Endodermal cell (in vitro differentiated cells): ENCODE data around the gene MVD. TPM values are rescaled to one million over a fixed set of nuclear protein-coding genes. Genes with fewer than 3 reads are reported as not detected.

ENCODE experiments used
- DNase-seq: peaks from one replicate; pipeline ENCODE4 v3.0.0-alpha.2; 2017
- H3K27ac ChIP-seq: 2 replicates; pipeline ENCODE4 v1.5.1; 2013; ENCODE audit warnings: mild to moderate bottlenecking, low read depth, low read length, moderate library complexity
- H3K27me3 ChIP-seq: 2 replicates; pipeline ENCODE4 v1.6.1; 2013; ENCODE audit warnings: mild to moderate bottlenecking, low read length, moderate library complexity; ENCODE audit not compliant: insufficient read depth, control insufficient read depth, poor library complexity, severe bottlenecking
- H3K36me3 ChIP-seq: 2 replicates; pipeline ENCODE4 v1.7.0; 2013; ENCODE audit warnings: mild to moderate bottlenecking, low read length, moderate library complexity; ENCODE audit not compliant: control insufficient read depth, insufficient read depth
- H3K4me1 ChIP-seq: one replicate; pipeline ENCODE4 v1.7.0; 2013; ENCODE audit warnings: low read length; ENCODE audit not compliant: control insufficient read depth, insufficient read depth
- H3K4me3 ChIP-seq: 2 replicates; pipeline ENCODE4 v1.5.1; 2013; ENCODE audit warnings: mild to moderate bottlenecking, low read length, moderate library complexity
- H3K9ac ChIP-seq: 2 replicates; pipeline ENCODE4 v1.6.1; 2013; ENCODE audit warnings: mild to moderate bottlenecking, low read length, moderate library complexity; ENCODE audit not compliant: poor library complexity, severe bottlenecking; ENCODE audit errors: extremely low read depth
- H3K9me3 ChIP-seq: 2 replicates; pipeline ENCODE4 v1.6.1; 2013; ENCODE audit warnings: mild to moderate bottlenecking, low read length, moderate library complexity; ENCODE audit not compliant: control insufficient read depth
- H3K27ac Mint-ChIP-seq: 2 replicates; pipeline ENCODE4 v1.8.0; 2020; ENCODE audit warnings: mixed read lengths
- H3K27me3 Mint-ChIP-seq: 2 replicates; pipeline ENCODE4 v1.8.0; 2021; ENCODE audit warnings: mild to moderate bottlenecking, mixed read lengths; ENCODE audit not compliant: insufficient read depth
- H3K36me3 Mint-ChIP-seq: 2 replicates; pipeline ENCODE4 v1.8.0; 2020; ENCODE audit warnings: low read depth, mixed read lengths
- H3K4me1 Mint-ChIP-seq: 2 replicates; pipeline ENCODE4 v1.8.0; 2020; ENCODE audit warnings: mixed read lengths
- H3K4me3 Mint-ChIP-seq: 2 replicates; pipeline ENCODE4 v1.8.0; 2020; ENCODE audit warnings: mild to moderate bottlenecking, moderate library complexity, mixed read lengths
- H3K9me3 Mint-ChIP-seq: 2 replicates; pipeline ENCODE4 v1.8.0; 2020; ENCODE audit warnings: mild to moderate bottlenecking, mixed read lengths
- WGBS, 2 experiments: methylation state at CpG; one replicate each; pipeline versions ENCODE4 v1.1.5 to v1.1.7; 2013; ENCODE audit warnings: missing lambda C conversion rate in 2 of 2, mixed read lengths in 1 of 2; ENCODE audit not compliant: insufficient coverage in 1 of 2, insufficient read length in 1 of 2; 5-methylcytosine and 5-hydroxymethylcytosine counted together
- total RNA-seq, 2 donors: library from RNA; stranded (reverse); fragmentation: NEBNext Ultra II Directional in 1 of 2; extraction: Animal tissue kit (Norgen Biotek cat#: 25700) in 1 of 2; gene quantifications; 2 replicates in 1 of 2; 3 replicates in 1 of 2; pipeline ENCODE4 v1.2.1, GENCODE V29; 2021
- TF ChIP-seq, protein P1 (sequence below): fragments of 200-600 bp; sonication (generic); conservative IDR thresholded peaks from 2 replicates; pipeline ENCODE4 v1.5.0; 2021; ENCODE audit warnings: antibody characterized with exemption, mild to moderate bottlenecking

Gene MVD
- total RNA-seq, 2 donors from 2014 or later = 79.8 to 81.4 TPM

DNA sequence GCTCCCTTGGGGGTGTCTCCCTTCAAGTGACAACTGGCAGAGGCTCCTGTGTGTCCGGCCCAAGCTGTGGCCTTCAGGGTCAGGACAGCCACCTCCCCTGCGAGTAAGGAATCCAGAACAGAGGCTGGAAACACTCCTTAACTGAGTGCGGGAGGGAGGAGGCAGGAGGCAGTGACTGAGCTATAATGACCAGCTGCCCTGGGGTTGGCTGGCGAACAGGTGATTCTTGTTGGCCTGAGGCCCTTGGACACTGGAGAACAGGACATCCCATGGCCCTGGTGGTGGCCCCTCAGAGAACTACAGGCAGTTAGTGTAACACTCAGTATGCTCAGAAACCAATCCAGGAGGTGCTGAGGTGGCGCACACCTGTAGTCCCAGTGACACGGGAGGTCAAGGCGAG is 32.9 kb upstream of the MVD start:
- Mint-ChIP-seq H3K36me3 (peaks cover 9% of the 10 kb centered on the region), H3K9me3 (no peaks in the 10 kb centered on the region), H3K27ac (no peak overlapping the region), H3K4me3 (no peak overlapping the region), H3K4me1 (no peaks in the 10 kb centered on the region), H3K27me3 (peaks cover 3% of the 10 kb centered on the region)
- no peak overlapping the region for H3K4me3 ChIP-seq
- TF ChIP-seq, protein P1, sequence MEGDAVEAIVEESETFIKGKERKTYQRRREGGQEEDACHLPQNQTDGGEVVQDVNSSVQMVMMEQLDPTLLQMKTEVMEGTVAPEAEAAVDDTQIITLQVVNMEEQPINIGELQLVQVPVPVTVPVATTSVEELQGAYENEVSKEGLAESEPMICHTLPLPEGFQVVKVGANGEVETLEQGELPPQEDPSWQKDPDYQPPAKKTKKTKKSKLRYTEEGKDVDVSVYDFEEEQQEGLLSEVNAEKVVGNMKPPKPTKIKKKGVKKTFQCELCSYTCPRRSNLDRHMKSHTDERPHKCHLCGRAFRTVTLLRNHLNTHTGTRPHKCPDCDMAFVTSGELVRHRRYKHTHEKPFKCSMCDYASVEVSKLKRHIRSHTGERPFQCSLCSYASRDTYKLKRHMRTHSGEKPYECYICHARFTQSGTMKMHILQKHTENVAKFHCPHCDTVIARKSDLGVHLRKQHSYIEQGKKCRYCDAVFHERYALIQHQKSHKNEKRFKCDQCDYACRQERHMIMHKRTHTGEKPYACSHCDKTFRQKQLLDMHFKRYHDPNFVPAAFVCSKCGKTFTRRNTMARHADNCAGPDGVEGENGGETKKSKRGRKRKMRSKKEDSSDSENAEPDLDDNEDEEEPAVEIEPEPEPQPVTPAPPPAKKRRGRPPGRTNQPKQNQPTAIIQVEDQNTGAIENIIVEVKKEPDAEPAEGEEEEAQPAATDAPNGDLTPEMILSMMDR = no peak
- no peaks in the 10 kb centered on the region for H3K36me3 ChIP-seq
- no peaks in the 10 kb centered on the region for H3K4me1 ChIP-seq
- no peak for DNase-seq
- H3K27me3 ChIP-seq = no peaks in the 10 kb centered on the region
- no peak overlapping the region for H3K9ac ChIP-seq
- no peak overlapping the region for H3K27ac ChIP-seq
- 92 to 98% methylated on average over 7 of the region's 7 CpGs for WGBS, 2 experiments
- H3K9me3 ChIP-seq = no peaks in the 10 kb centered on the region

DNA sequence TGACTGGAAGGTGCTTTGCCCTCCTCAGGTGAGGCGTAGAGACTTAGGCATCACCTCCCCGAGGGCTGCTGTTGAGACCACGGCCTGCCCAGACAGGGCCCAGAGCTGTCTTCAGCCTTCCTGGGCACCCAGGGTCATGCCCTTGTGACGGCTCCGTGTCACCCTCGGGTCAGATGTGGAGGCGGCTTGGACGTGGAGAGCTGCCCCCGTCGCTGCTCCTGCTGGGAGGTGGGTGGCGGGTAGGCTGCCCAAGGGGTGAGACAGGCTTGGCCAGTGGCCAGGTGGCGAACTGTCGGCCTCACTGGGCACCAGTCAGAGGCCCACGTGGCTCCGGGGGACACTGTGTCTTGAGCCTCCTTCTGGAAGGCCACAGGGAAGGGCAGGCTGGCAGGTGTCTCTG is 32.3 kb upstream of the MVD start:
- no peak overlapping the region for H3K27ac ChIP-seq
- Mint-ChIP-seq H3K9me3 (no peaks in the 10 kb centered on the region), H3K27me3 (peaks cover 6% of the 10 kb centered on the region), H3K4me3 (no peak overlapping the region), H3K36me3 (peaks cover 9% of the 10 kb centered on the region), H3K27ac (no peak overlapping the region), H3K4me1 (no peaks in the 10 kb centered on the region)
- no peak for DNase-seq
- no peaks in the 10 kb centered on the region for H3K4me1 ChIP-seq
- H3K9ac ChIP-seq = no peak overlapping the region
- H3K27me3 ChIP-seq = no peaks in the 10 kb centered on the region
- H3K36me3 ChIP-seq = no peaks in the 10 kb centered on the region
- no peak overlapping the region for H3K4me3 ChIP-seq
- TF ChIP-seq, protein P1 = no peak
- H3K9me3 ChIP-seq = no peaks in the 10 kb centered on the region
- 94 to 95% methylated on average over 13 to 15 of the region's 15 CpGs for WGBS, 2 experiments

DNA sequence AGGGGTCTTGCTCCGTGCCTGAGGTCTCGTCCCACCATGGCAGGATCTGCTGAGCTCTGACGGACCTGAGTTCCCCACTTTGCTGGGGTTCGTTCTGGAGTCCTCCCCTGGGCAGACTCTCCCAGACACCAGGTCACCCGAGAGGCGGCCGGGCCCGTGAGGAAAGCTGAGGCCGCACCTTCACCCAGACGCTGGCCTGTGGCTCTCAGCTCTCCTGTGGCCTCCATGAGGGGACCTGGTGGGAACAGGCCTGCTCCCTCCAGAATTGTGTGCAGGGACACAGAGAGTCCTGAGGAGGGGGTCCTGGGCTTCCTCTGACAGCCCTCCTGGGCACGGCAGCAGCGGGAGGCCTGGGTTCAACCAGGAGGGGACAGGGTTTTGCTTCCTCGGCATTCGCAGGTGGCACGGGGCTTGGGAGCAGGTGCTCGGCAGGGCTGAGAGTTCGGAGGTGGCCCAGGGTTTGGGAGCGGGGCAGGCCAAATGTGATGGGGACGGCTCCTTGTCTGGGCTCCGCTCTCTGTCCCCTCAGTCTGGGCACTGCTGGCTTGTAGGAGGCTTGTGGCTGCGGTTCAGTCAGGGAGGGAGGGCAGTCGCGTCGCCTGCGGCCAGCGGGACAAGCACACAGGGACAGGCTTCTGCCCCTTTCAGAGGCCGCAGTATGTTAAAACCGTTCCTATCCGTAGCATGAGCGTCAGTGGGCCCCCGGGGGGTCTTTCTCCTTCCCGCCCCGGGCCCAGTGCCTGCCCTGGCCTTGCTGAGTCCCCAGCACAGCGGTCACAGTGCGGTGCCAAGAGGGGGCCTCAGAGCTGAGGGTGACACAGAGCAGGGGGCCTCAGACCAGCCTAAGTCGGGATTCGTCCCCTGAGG is 31.6 kb upstream of the MVD start:
- H3K4me1 Mint-ChIP-seq = no peaks in the 10 kb centered on the region
- TF ChIP-seq, protein P1 = no peak

More for the DNA sequence above, 31.6 kb upstream of the MVD start:
- H3K9ac ChIP-seq = no peak overlapping the region
- peak overlapping the region; percentile 55 for H3K27ac Mint-ChIP-seq
- no peak overlapping the region for H3K27ac ChIP-seq
- H3K27me3 Mint-ChIP-seq = peaks cover 9% of the 10 kb centered on the region
- no peaks in the 10 kb centered on the region for H3K27me3 ChIP-seq
- no peaks in the 10 kb centered on the region for H3K9me3 ChIP-seq
- DNase-seq = no peak
- H3K9me3 Mint-ChIP-seq = no peaks in the 10 kb centered on the region
- peaks cover 9% of the 10 kb centered on the region for H3K36me3 Mint-ChIP-seq
- no peak overlapping the region for H3K4me3 Mint-ChIP-seq
- no peaks in the 10 kb centered on the region for H3K36me3 ChIP-seq
- no peak overlapping the region for H3K4me3 ChIP-seq
- WGBS, 2 experiments = 87 to 91% methylated on average over 25 to 37 of the region's 37 CpGs
- H3K4me1 ChIP-seq = no peaks in the 10 kb centered on the region
